ENCODE data around the gene VCX3B. TPM values are rescaled to one million over a fixed set of nuclear protein-coding genes. Genes with fewer than 3 reads are reported as not detected.

The VCX3B gene
- total and polyA plus RNA-seq, 2 of the 8 experiments (the other 6 are each of a cell fraction or from before 2014, with no cell fraction given): not detected

DNA sequence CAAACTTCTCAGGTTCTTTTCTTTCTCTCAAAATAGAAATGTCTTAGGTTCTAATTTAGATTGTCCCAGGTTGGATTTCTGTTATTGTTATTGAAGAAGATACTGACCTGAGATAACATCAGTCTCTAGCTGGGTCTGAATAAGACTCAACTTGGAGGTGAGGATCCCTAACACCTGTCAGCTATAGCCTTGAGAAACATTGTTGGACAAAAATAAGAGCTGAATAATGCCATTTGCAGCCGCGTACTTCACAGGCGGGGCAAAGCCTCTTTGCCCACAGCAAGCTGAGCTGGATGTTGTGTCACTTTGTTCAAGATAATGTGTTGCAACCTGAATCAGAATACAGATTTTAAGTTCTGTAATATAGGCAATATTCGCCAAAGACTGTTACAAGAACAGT, 35.6 kb downstream of the VCX3B start (continued):
- TF ChIP-seq, protein P1, sequence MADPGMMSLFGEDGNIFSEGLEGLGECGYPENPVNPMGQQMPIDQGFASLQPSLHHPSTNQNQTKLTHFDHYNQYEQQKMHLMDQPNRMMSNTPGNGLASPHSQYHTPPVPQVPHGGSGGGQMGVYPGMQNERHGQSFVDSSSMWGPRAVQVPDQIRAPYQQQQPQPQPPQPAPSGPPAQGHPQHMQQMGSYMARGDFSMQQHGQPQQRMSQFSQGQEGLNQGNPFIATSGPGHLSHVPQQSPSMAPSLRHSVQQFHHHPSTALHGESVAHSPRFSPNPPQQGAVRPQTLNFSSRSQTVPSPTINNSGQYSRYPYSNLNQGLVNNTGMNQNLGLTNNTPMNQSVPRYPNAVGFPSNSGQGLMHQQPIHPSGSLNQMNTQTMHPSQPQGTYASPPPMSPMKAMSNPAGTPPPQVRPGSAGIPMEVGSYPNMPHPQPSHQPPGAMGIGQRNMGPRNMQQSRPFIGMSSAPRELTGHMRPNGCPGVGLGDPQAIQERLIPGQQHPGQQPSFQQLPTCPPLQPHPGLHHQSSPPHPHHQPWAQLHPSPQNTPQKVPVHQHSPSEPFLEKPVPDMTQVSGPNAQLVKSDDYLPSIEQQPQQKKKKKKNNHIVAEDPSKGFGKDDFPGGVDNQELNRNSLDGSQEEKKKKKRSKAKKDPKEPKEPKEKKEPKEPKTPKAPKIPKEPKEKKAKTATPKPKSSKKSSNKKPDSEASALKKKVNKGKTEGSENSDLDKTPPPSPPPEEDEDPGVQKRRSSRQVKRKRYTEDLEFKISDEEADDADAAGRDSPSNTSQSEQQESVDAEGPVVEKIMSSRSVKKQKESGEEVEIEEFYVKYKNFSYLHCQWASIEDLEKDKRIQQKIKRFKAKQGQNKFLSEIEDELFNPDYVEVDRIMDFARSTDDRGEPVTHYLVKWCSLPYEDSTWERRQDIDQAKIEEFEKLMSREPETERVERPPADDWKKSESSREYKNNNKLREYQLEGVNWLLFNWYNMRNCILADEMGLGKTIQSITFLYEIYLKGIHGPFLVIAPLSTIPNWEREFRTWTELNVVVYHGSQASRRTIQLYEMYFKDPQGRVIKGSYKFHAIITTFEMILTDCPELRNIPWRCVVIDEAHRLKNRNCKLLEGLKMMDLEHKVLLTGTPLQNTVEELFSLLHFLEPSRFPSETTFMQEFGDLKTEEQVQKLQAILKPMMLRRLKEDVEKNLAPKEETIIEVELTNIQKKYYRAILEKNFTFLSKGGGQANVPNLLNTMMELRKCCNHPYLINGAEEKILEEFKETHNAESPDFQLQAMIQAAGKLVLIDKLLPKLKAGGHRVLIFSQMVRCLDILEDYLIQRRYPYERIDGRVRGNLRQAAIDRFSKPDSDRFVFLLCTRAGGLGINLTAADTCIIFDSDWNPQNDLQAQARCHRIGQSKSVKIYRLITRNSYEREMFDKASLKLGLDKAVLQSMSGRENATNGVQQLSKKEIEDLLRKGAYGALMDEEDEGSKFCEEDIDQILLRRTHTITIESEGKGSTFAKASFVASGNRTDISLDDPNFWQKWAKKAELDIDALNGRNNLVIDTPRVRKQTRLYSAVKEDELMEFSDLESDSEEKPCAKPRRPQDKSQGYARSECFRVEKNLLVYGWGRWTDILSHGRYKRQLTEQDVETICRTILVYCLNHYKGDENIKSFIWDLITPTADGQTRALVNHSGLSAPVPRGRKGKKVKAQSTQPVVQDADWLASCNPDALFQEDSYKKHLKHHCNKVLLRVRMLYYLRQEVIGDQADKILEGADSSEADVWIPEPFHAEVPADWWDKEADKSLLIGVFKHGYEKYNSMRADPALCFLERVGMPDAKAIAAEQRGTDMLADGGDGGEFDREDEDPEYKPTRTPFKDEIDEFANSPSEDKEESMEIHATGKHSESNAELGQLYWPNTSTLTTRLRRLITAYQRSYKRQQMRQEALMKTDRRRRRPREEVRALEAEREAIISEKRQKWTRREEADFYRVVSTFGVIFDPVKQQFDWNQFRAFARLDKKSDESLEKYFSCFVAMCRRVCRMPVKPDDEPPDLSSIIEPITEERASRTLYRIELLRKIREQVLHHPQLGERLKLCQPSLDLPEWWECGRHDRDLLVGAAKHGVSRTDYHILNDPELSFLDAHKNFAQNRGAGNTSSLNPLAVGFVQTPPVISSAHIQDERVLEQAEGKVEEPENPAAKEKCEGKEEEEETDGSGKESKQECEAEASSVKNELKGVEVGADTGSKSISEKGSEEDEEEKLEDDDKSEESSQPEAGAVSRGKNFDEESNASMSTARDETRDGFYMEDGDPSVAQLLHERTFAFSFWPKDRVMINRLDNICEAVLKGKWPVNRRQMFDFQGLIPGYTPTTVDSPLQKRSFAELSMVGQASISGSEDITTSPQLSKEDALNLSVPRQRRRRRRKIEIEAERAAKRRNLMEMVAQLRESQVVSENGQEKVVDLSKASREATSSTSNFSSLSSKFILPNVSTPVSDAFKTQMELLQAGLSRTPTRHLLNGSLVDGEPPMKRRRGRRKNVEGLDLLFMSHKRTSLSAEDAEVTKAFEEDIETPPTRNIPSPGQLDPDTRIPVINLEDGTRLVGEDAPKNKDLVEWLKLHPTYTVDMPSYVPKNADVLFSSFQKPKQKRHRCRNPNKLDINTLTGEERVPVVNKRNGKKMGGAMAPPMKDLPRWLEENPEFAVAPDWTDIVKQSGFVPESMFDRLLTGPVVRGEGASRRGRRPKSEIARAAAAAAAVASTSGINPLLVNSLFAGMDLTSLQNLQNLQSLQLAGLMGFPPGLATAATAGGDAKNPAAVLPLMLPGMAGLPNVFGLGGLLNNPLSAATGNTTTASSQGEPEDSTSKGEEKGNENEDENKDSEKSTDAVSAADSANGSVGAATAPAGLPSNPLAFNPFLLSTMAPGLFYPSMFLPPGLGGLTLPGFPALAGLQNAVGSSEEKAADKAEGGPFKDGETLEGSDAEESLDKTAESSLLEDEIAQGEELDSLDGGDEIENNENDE (IDR thresholded peaks at IDR 0.05; ENCODE audit: insufficient replicate concordance, low read length): no peak
- TF ChIP-seq HDAC6 (IDR thresholded peaks at IDR 0.05; ENCODE audit: low read depth, low read length) (no peak), TCF12 (IDR thresholded peaks at IDR 0.05; ENCODE audit: low read depth, low read length) (no peak), JUND (IDR thresholded peaks at IDR 0.05; ENCODE audit: low read length) (no peak)
